ENCODE measurements around the gene KPNA2. TPM values are rescaled to one million over a fixed set of nuclear protein-coding genes. Genes with fewer than 3 reads are reported as not detected.

KPNA2 gene
- total and polyA plus RNA-seq, 10 of the 15 experiments (the other 5 are each of a cell fraction or from before 2014, with no cell fraction given): 202 to 731 (median 283) TPM

Other genes starting within 250 kb of the KPNA2 start
- gene BPTF, start 210.2 kb upstream of the KPNA2 start, total RNA-seq (2014; rRNA removed): 47.9 and 49.9 TPM in 2 replicates
- 62.3 and 67.1 TPM in 2 replicates for gene BPTF, start 210.2 kb upstream of the KPNA2 start, total RNA-seq (2014; rRNA removed; fragmentation: Illumina TruSeq; extraction: Trizol)
- 69.1 and 75.6 TPM in 2 replicates for gene BPTF, start 210.2 kb upstream of the KPNA2 start, total RNA-seq (2021)
- 63.2 and 78.3 TPM in 2 replicates for gene BPTF, start 210.2 kb upstream of the KPNA2 start, polyA plus RNA-seq (2011; rRNA removed)
- 72.6 and 74.0 TPM in 2 replicates for gene BPTF, start 210.2 kb upstream of the KPNA2 start, polyA plus RNA-seq (2014; fragmentation: Illumina TruSeq; extraction: Trizol)
- gene BPTF, start 210.2 kb upstream of the KPNA2 start, polyA plus RNA-seq (2014; fragmentation: Nextera tagmentation; extraction: Ambion mirVana): 10 to 100 TPM; 32.9 to 39.7 TPM
- 38.2 and 43.5 TPM in 2 replicates for gene BPTF, start 210.2 kb upstream of the KPNA2 start, polyA plus RNA-seq (2014; rRNA removed)
- 10 to 100 TPM; 19.4 to 22.9 TPM for gene BPTF, start 210.2 kb upstream of the KPNA2 start, polyA plus RNA-seq (2016; fragmentation: Nextera tagmentation; extraction: Ambion mirVana)
- gene C17orf58, start 39.3 kb upstream of the KPNA2 start, total RNA-seq (2014; rRNA removed): 9.3 and 10.1 TPM in 2 replicates
- gene C17orf58, start 39.3 kb upstream of the KPNA2 start, total RNA-seq (2014; rRNA removed; fragmentation: Illumina TruSeq; extraction: Trizol): 4.6 and 5.6 TPM in 2 replicates
- gene C17orf58, start 39.3 kb upstream of the KPNA2 start, total RNA-seq (2021): 5.8 and 6.4 TPM in 2 replicates
- 6.6 and 7.1 TPM in 2 replicates for gene C17orf58, start 39.3 kb upstream of the KPNA2 start, polyA plus RNA-seq (2011; rRNA removed)
- gene C17orf58, start 39.3 kb upstream of the KPNA2 start, polyA plus RNA-seq (2014; fragmentation: Illumina TruSeq; extraction: Trizol): 5.9 TPM in 2 replicates
- gene C17orf58, start 39.3 kb upstream of the KPNA2 start, polyA plus RNA-seq (2014; fragmentation: Nextera tagmentation; extraction: Ambion mirVana): 1 to 10 TPM; 3.3 to 3.4 TPM
- gene C17orf58, start 39.3 kb upstream of the KPNA2 start, polyA plus RNA-seq (2014; rRNA removed): 7.0 and 8.1 TPM in 2 replicates
- 10 to 100 TPM in 1 of 2 experiments, 1 to 10 TPM in 1; 9.4 to 12.3 TPM for gene C17orf58, start 39.3 kb upstream of the KPNA2 start, polyA plus RNA-seq (2016; fragmentation: Nextera tagmentation; extraction: Ambion mirVana)
- 85.7 and 95.9 TPM in 2 replicates for gene AMZ2, start 212.3 kb downstream of the KPNA2 start, total RNA-seq (2014; rRNA removed)
- 101 and 104 TPM in 2 replicates for gene AMZ2, start 212.3 kb downstream of the KPNA2 start, total RNA-seq (2014; rRNA removed; fragmentation: Illumina TruSeq; extraction: Trizol)
- gene AMZ2, start 212.3 kb downstream of the KPNA2 start, total RNA-seq (2021): 80.4 and 87.7 TPM in 2 replicates
- gene AMZ2, start 212.3 kb downstream of the KPNA2 start, polyA plus RNA-seq (2011; rRNA removed): 125 and 185 TPM in 2 replicates
- 169 and 200 TPM in 2 replicates for gene AMZ2, start 212.3 kb downstream of the KPNA2 start, polyA plus RNA-seq (2014; fragmentation: Illumina TruSeq; extraction: Trizol)
- 100 to 1,000 TPM; 127 to 135 TPM for gene AMZ2, start 212.3 kb downstream of the KPNA2 start, polyA plus RNA-seq (2014; fragmentation: Nextera tagmentation; extraction: Ambion mirVana)
- gene AMZ2, start 212.3 kb downstream of the KPNA2 start, polyA plus RNA-seq (2014; rRNA removed): 67.4 and 79.1 TPM in 2 replicates
- gene AMZ2, start 212.3 kb downstream of the KPNA2 start, polyA plus RNA-seq (2016; fragmentation: Nextera tagmentation; extraction: Ambion mirVana): 100 to 1,000 TPM; 182 to 189 TPM

All from GM12878 (cell line).